HCT116 (cell line): Measurements from ENCODE around the gene WNK1.

ENCODE experiments used
- CEBPB ChIP-seq: IDR thresholded peaks from 2 replicates; pipeline ENCODE4 v1.6.1; 2012; ENCODE audit warnings: low read depth
- CTCF ChIP-seq, 3 experiments: fragments of 200-600 bp in 1 of 3; sonication (generic) in 1 of 3; IDR thresholded peaks in 2 of 3; conservative IDR thresholded peaks in 1 of 3; 2 replicates each; pipeline ENCODE4 v1.5.1; 2012 to 2017; ENCODE audit warnings: low read depth in 2 of 3, low read length in 2 of 3, antibody characterized with exemption in 1 of 3, borderline replicate concordance in 1 of 3, control low read depth in 1 of 3, mild to moderate bottlenecking in 1 of 3, mixed read lengths in 1 of 3, mixed run types in 1 of 3, moderate library complexity in 1 of 3; ENCODE audit not compliant: insufficient read depth in 1 of 3
- EGR1 ChIP-seq: IDR thresholded peaks from 2 replicates; pipeline ENCODE4 v1.6.1; 2012; ENCODE audit warnings: low read depth
- EZH2phosphoT487 ChIP-seq: fragments of 200-600 bp; IDR thresholded peaks from 2 replicates; pipeline ENCODE4 v1.6.1; 2018; ENCODE audit warnings: antibody characterized with exemption, borderline replicate concordance
- MAX ChIP-seq: IDR thresholded peaks from 2 replicates; pipeline ENCODE4 v1.6.1; 2012
- POLR2A ChIP-seq: IDR thresholded peaks from 2 replicates; pipeline ENCODE4 v1.7.0; 2011; ENCODE audit warnings: borderline replicate concordance; ENCODE audit not compliant: insufficient read depth, insufficient read length; ENCODE audit errors: extremely low read depth
- POLR2AphosphoS5 ChIP-seq: IDR thresholded peaks from 2 replicates; pipeline ENCODE4 v1.6.1; 2011; ENCODE audit warnings: mild to moderate bottlenecking, low read depth, low read length, moderate library complexity
- RAD21 ChIP-seq: IDR thresholded peaks from 2 replicates; pipeline ENCODE4 v1.6.1; 2012; ENCODE audit warnings: low read depth, mild to moderate bottlenecking
- SP1 ChIP-seq: IDR thresholded peaks from 2 replicates; pipeline ENCODE4 v1.6.1; 2012; ENCODE audit warnings: low read depth
- TCF7L2 ChIP-seq: IDR thresholded peaks from 2 replicates; pipeline ENCODE4 v1.7.0; 2011; ENCODE audit warnings: borderline replicate concordance, inconsistent platforms; ENCODE audit not compliant: insufficient read depth, insufficient read length; ENCODE audit errors: extremely low read depth
- ZNF274 ChIP-seq: fragments of 200-500 bp; sonication (Bioruptor generic); IDR thresholded peaks from 2 replicates; pipeline ENCODE4 v1.6.1; 2014; ENCODE audit warnings: mild to moderate bottlenecking, low read depth, low read length, inconsistent platforms

GRCh38 chr12:880656-881055, 128.3 kb downstream of the WNK1 start:
- TF ChIP-seq POLR2A (no peak), EZH2phosphoT487 (no peak), CTCF (IDR thresholded peaks at IDR 0.05 in 2 of 3, conservative IDR thresholded peaks at IDR 0.05 in 1 of 3; ENCODE audit: borderline replicate concordance in 1 of 3, insufficient read depth in 1 of 3, low read depth in 2 of 3, low read length in 2 of 3) (no peak), MAX (no peak), POLR2AphosphoS5 (no peak), ZNF274 (no peak), EGR1 (no peak), RAD21 (no peak), TCF7L2 (no peak), CEBPB (no peak), SP1 (no peak)
